Activated naive CD4-positive, alpha-beta T cell (primary cell): ENCODE data around the gene RIIAD1.
A peak's percentile ranks its signal among the peaks of the same experiment; 100 is the strongest.
"Not testable (repeated sequence)": the region's sequence is repeated elsewhere in the genome, so short reads cannot be mapped to it uniquely, and the experiment has no call there.

Experiments used
- DNase-seq, 4 experiments: peaks; one replicate each; lab custom pipeline; 2025; lab: John Stamatoyannopoulos, UW

RIIAD1 gene, protein sequence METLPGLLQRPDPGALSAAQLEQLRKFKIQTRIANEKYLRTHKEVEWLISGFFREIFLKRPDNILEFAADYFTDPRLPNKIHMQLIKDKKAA

GRCh38 chr1:151720974-151721787 lies at the start of gene RIIAD1:
RIIAD1 (plus strand) TSS chr1:151721522; CDS start chr1:151721537, 15 bp downstream.
- peak in 1 of 4 experiments; percentile 40 for DNase-seq

- no peak for DNase-seq
These were observed 47.9 kb upstream of the RIIAD1 start for GRCh38 chr1:151673407-151673806.

GRCh38 chr1:151680391-151680790 lies 40.9 kb upstream of the RIIAD1 start:
- no peak for DNase-seq

DNA sequence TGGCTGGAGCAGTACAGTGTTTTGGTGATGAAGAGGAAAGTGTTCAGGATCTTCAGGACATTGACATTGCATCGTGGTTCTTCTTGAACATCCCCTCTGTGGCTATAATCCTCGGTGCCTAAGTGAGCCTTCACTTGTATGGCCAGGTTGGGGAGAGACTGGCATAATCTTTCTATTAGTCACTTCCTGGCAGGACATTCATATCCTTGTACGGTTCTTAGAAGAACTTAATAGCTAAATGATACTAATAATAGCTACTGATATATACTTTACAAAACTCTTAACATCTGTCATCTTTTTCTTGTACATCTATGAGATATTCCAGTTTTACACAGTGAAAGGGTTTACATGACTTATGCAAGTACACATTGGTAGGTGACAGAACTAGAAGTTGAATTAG lies 40.5 kb upstream of the RIIAD1 start:
- no peak for DNase-seq

- no peak for DNase-seq
These were observed 39.4 kb upstream of the RIIAD1 start for GRCh38 chr1:151681923-151682322.

- DNase-seq, result not testable (repeated sequence)
These were observed 38.4 kb upstream of the RIIAD1 start for GRCh38 chr1:151682901-151683300.

DNA sequence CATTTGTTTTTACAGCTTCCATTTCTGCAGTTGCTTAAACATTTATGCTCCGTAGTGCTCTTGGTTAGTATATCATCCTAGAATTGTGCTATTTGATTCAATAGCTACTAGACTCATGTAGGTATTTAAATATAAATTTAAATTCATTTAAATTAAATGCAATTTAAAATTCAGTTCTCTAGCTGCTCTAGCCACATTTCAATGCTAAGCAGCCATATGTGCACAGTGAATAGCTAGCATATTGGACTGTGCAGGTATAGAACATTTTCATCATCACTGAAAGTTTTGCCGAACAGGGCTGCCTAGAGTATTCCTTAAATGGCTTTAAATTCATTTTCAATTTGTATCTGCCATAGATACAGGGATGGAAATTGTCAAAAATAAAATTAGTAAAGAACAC lies 37.2 kb upstream of the RIIAD1 start:
- DNase-seq, result no peak

DNA sequence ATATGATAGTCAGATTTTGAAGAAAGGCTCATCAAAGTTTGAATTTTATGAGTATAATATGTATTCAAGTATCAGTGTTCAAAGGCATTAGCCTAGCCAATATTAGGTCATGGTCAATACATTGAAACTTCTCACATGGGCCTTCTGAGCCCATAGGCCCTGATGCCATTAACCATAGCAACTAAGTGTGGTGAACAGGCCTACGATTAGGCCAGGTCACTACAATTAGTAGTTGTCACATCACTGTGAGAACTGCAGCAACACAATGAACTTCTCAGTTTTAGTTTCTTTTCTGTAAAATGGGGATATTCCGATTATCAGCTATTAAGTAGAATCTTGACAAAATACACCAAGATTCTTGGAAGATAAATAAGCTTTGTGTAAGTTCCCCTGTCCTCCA lies 34.8 kb upstream of the RIIAD1 start:
- no peak for DNase-seq

DNA sequence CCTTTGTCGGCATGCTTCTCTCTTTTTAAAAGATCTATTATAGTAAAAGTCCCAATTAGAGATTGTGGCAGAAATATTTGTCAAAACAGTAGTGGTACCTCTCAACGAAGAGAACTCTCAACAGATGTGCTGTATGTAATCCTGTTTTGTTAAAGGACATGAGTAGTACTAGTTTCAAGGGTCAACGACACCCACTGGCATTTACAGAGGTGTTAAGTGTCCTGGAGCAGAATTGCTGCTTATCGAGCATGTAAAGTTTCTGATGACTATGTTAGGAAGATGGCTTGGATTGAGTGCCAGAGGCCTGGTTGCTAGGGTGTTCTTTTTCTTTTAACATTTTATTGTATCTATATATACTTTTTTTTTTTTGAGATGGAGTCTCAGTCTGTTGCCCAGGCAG lies 31.8 kb upstream of the RIIAD1 start:
- DNase-seq, result no peak

- DNase-seq, result no peak
These were observed 29.1 kb upstream of the RIIAD1 start for GRCh38 chr1:151692226-151692625.

DNA sequence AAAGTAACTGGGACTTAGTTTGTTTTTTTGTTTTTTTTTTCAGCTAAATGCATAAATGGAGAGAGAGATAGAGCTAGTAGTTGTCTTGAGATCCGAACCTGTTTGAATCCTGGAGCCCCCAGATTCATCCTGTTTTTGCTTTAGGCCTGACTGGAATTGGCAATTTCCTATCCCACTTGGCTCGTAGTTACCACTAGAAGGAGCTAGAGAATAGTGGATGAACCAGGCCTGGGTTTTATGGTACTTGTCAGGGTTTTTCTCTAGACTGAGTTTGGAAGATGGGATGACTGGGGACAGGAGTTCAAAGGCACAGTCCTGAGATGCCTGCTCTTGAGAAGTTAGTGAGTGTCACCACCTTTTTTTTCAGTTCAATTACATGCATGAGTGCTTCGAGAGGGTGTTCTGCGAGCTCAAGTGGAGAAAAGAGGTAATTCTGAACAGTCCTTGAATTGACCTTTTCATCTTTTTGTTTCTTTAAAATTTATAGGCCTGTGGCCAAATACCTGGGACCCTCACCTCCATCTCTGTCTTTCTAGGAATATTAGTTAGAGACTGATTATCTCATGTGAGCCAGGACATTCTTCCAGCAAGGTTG lies 28.2 kb upstream of the RIIAD1 start:
- DNase-seq, result no peak

GRCh38 chr1:151701515-151701914 lies 19.8 kb upstream of the RIIAD1 start:
- DNase-seq, result no peak

DNA sequence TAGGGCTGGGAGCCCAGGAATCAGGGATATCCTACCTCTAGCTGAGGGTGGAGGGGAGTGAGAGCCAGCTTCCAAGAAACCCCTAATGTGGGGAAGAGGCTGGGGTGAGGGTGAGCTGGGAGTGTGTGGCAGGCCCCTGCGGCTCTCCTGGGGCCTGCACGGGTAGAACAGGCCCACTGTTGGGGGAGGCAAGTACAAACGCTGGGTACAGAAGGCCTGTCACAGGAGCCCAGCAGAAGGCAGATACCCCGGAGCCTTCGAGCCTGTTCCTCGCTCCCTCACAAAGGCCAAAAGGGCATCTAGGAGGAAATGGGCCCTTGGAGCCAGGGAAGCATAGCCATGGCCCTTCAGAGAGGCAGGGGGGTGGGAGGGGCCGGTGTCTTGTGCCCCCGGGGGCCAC lies 18.4 kb upstream of the RIIAD1 start:
- DNase-seq, result no peak

GRCh38 chr1:151703813-151704212 lies 17.5 kb upstream of the RIIAD1 start:
- no peak for DNase-seq

- DNase-seq, result no peak
These were observed 17.1 kb upstream of the RIIAD1 start for GRCh38 chr1:151704246-151704645.

DNA sequence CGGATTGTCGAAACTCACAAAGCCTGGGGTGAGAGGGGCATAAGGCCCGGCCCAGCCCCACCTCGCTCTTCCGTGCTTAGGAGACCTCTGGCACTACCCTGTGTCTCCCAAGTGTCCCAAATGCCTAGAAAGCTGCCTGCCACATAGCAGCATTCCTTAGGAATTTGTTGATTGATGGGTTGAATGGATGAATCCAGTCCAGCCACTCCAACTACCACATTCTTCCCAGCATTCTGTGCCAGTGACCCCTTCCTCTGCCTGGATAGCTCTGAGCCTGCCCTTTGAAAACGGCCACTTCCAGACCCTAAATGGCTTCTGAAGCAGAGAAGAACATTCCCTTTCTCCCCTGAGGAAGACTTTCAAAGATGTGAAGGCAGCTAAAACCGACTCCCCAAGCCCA lies 16.2 kb upstream of the RIIAD1 start:
- DNase-seq, result no peak

DNA sequence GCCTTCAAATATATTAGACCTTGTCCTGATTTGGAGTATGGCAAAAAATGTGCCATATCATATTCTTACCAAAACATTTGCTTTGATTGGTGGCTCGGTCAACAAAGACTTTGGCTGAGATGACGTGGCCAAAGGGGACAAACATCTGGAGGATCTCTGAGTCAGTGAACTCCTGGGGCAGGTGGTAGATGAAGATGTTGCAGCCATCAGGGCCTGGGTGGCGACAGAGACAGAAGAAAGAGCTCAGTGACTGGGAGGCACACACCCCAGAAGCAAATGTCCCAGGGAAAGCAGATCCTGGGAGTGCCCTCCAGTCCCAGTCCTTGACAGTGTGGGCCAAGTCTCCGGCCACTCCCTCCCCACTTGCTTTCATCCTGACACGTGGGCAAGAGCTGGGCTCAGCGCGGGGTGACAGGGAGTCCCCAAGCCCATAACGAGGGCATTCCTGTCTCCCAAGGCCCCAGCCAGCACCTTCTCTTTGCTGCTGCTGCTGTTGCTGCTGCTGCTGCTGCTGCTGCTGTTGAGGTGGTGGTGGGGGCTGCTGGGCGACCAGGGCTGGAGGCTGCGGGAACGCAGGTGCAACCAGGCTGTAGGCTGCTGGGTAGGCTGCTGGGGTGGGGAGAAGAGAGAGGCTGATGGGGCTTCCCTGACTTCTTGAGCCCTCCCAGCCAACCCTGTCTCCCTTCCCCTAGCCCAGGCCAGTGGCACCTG lies 15.4 kb upstream of the RIIAD1 start:
- DNase-seq, result no peak

DNA sequence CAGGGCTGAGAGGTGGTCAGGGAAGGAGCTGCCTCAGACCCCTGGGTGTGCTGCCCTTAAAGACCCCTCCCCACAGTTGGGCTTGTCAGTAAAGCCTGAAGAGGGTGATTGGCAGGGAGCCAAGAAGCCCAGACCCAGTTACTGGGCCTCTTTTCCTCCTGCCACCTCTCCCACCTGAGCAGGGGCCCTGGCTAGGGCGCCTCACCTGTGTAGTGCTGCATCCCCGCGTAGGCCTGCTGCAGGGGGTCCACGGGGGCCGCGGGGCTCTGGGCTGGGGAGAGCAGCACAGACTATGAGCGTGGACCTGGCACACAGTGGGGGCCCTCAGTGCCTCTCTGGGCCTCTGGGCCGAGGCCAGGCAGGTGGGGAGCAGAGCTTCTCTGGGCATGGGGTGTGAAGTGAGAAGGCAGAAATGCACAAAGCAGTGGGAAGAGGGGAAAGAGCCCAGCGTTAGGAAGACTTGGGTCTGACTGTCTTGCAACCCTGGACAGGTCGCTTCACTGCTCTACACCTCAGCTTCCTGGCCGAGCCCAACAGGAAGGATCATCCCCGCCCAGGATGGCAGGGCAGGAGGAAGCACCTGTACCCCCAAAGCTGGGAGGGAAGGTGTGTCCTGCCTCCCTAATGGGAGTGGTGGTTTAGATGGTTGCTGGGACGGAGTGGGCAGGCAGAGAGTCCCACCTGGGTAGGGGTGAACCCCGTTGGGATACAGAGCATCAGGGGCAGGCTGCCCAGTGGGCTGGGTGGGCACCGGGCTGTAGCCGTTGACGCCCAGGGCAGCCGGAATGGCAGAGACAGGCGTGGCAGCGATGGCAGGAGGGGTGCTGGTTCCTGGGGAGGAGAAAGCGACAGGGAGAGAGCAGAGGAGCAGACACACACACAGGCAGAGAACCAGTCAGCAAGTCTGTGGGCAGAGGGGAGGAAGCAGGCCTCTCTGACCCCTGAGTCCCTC lies 14.6 kb upstream of the RIIAD1 start:
- DNase-seq, result no peak

- no peak for DNase-seq
These were observed 13.7 kb upstream of the RIIAD1 start for GRCh38 chr1:151707541-151708065.

DNA sequence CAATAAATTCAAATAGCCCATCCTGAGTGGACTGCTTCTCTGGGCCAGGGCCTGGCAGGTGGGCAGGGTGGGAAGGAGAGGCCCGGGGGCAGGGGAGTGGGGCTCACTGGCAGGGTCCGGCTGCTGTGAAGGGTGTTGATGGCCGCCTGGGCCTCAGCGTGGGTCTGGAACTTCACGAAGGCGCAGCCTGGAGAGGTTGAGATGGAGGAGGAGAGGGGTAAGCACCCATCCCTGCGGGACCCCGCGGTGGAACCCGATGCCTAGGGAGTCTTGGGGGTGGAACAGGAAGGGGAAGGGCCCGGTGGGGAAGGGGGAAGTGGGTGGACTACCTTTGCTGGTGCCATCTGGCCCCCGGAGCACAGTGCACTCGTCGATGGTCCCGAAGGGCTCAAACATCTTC lies 12.4 kb upstream of the RIIAD1 start:
- DNase-seq, result no peak

DNA sequence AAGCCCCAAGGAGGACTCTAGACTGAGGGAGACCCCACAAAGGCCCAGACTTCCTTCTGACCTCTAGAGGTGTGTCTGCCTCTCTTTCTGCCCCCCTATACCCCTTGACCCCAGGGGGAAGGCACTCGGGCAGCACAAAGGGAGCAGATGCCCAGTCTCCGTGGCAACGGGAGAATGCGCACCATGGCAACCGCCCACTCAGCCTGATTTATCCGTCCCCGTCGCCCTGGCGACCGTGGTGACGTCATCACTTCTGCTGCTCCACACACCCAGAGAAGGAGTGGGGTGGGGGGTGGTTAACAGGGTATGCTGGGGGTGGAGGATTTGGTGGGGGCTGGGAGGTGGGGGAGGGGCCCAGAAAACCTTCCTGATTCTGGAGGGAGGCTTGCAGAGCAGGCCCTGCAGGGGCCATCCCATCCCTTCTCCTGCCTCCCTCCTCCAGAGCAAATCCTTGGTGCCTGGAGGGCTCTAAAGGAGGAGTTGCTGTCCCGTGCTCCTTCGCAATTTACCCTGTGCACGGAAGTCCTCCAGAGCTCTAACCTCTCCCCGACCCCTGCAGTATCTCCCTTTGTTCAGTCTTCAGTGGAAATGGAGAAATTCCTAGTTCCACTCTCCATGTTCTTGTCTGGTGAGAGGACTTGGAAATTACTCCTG lies 11.0 kb upstream of the RIIAD1 start:
- DNase-seq, result no peak
